Measurements from ENCODE around the gene NUDT12.

Gene NUDT12

GRCh38 chr5:103539376-103540330, 22.9 kb downstream of the NUDT12 start:
- Histone ChIP-seq H3K4me3 (ENCODE audit: low read length) (no peak overlapping the region), H3K4me1 (ENCODE audit: control insufficient read depth, insufficient read depth, low read length) (peaks cover 16% of the 10 kb centered on the region), H3K27me3 (ENCODE audit: control insufficient read depth, insufficient read depth, low read length) (no peaks in the 10 kb centered on the region), H3K9ac (ENCODE audit: low read depth, low read length) (no peak overlapping the region), H3K36me3 (ENCODE audit: insufficient read depth, low read length) (no peaks in the 10 kb centered on the region), H3K4me2 (ENCODE audit: low read length) (no peak overlapping the region), H3K9me3 (replicated peaks; ENCODE audit: low read length) (no peaks in the 10 kb centered on the region)

- no peaks in the 10 kb centered on the region for H3K27me3 ChIP-seq (ENCODE audit: control insufficient read depth, insufficient read depth, low read length)
- H3K36me3 ChIP-seq (ENCODE audit: insufficient read depth, low read length), result no peaks in the 10 kb centered on the region
- H3K9ac ChIP-seq (ENCODE audit: low read depth, low read length), result no peak overlapping the region
- no peaks in the 10 kb centered on the region for H3K9me3 ChIP-seq (replicated peaks; ENCODE audit: low read length)
- H3K4me1 ChIP-seq (ENCODE audit: control insufficient read depth, insufficient read depth, low read length), result peaks cover 18% of the 10 kb centered on the region
- H3K4me3 ChIP-seq (ENCODE audit: low read length), result no peak overlapping the region
- H3K4me2 ChIP-seq (ENCODE audit: low read length), result no peak overlapping the region
Observed at GRCh38 chr5:103532086-103532734, 30.4 kb downstream of the NUDT12 start.

DNA sequence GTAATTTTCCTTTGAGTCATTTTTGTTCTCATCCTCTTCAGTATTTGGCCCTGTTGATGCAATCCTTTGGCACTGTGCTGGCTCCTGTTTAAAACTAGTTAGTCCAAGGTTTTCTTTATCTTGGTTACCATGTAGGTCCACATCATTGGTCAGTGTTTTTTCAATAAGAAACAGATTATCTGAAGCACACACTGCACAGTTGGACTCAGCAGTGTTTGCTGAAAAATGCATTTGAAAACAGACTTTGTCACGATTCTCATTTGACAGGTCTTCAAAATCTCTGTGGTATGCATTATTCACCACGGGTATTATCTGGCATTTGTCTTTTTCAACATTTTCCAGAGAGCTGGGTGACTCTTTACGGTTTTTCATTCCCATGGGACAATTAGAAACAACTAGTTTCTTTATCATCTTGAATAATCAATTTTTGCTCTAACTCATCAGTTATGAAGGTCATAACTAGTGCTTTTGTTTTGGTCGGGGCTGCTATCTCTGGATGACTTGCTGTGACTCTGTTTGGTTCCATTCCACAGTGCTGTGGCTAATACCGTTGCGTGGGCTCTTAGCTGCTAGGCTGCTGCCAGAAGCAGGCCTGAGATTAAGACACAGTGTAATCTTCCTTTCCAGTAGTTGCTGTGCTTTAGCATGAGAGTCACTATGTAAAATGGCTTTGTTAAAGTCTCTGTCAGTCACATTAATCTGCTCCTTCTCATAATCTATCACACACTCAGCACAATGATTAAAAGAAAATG, 36.2 kb downstream of the NUDT12 start:
- no peaks in the 10 kb centered on the region for H3K9me3 ChIP-seq (replicated peaks; ENCODE audit: low read length)
- no peaks in the 10 kb centered on the region for H3K27me3 ChIP-seq (ENCODE audit: control insufficient read depth, insufficient read depth, low read length)
- no peaks in the 10 kb centered on the region for H3K36me3 ChIP-seq (ENCODE audit: insufficient read depth, low read length)
- H3K4me1 ChIP-seq (ENCODE audit: control insufficient read depth, insufficient read depth, low read length), result peaks cover 53% of the 10 kb centered on the region
- peak overlapping the region; percentile 62 for H3K4me2 ChIP-seq (ENCODE audit: low read length)
- H3K4me3 ChIP-seq (ENCODE audit: low read length), result peak overlapping the region; percentile 2
- peak overlapping the region; percentile 55 for H3K9ac ChIP-seq (ENCODE audit: low read depth, low read length)

GRCh38 chr5:103525361-103525760, 37.2 kb downstream of the NUDT12 start:
- Histone ChIP-seq H3K4me2 (ENCODE audit: low read length) (peak overlapping the region; percentile 62), H3K4me3 (ENCODE audit: low read length) (no peak overlapping the region), H3K9ac (ENCODE audit: low read depth, low read length) (peak overlapping the region; percentile 39), H3K27me3 (ENCODE audit: control insufficient read depth, insufficient read depth, low read length) (no peaks in the 10 kb centered on the region), H3K4me1 (ENCODE audit: control insufficient read depth, insufficient read depth, low read length) (peaks cover 53% of the 10 kb centered on the region), H3K9me3 (replicated peaks; ENCODE audit: low read length) (no peaks in the 10 kb centered on the region), H3K36me3 (ENCODE audit: insufficient read depth, low read length) (no peaks in the 10 kb centered on the region)

DNA sequence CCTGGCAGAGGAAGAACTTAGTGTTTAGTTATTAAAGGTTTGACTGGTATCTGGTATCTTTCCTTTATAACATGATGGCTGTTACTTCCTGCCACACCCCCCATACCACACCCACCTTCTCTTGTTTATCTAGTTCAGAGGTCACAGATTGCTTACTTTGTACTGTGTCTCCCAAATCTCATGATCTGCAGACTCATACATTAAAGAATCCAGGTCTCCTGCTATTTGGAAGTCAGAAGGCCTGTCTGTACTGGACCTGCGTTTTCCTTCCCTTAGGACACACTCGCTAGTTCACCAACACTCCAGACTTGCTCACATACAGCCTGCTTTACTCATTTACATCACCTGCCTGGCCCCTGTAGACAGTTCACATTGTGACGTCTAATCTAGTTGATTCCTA, 39.3 kb downstream of the NUDT12 start:
- Histone ChIP-seq H3K27me3 (ENCODE audit: control insufficient read depth, insufficient read depth, low read length) (no peaks in the 10 kb centered on the region), H3K4me1 (ENCODE audit: control insufficient read depth, insufficient read depth, low read length) (peaks cover 53% of the 10 kb centered on the region), H3K36me3 (ENCODE audit: insufficient read depth, low read length) (no peaks in the 10 kb centered on the region), H3K9me3 (replicated peaks; ENCODE audit: low read length) (no peaks in the 10 kb centered on the region), H3K4me3 (ENCODE audit: low read length) (no peak overlapping the region), H3K4me2 (ENCODE audit: low read length) (peak overlapping the region; percentile 4), H3K9ac (ENCODE audit: low read depth, low read length) (no peak overlapping the region)

- H3K9ac ChIP-seq (ENCODE audit: low read depth, low read length), result no peak overlapping the region
- no peaks in the 10 kb centered on the region for H3K9me3 ChIP-seq (replicated peaks; ENCODE audit: low read length)
- no peak overlapping the region for H3K4me2 ChIP-seq (ENCODE audit: low read length)
- H3K4me3 ChIP-seq (ENCODE audit: low read length), result no peak overlapping the region
- no peaks in the 10 kb centered on the region for H3K27me3 ChIP-seq (ENCODE audit: control insufficient read depth, insufficient read depth, low read length)
- no peaks in the 10 kb centered on the region for H3K36me3 ChIP-seq (ENCODE audit: insufficient read depth, low read length)
- peaks cover 46% of the 10 kb centered on the region for H3K4me1 ChIP-seq (ENCODE audit: control insufficient read depth, insufficient read depth, low read length)
Observed at GRCh38 chr5:103522586-103522985, 40.0 kb downstream of the NUDT12 start.

DNA sequence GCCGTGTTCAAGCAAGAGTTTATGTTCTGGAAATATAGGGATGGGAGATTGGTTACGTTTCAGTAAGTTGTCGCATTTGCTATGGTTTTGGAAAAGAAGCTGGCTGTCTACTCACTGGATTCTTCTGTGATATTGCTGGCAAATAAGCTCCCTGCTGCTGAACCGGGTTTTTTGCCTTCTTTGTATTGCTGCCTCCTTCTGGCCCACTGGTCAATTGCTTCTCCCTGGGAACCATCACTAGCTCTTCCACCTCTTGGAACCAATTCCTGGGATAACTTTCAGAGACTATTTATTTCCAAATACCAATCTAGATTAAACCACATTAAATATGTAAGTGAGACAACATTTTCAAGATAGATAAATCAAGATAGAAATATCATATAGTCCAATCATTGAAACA, 43.0 kb downstream of the NUDT12 start:
- Histone ChIP-seq H3K27me3 (ENCODE audit: control insufficient read depth, insufficient read depth, low read length) (no peaks in the 10 kb centered on the region), H3K9ac (ENCODE audit: low read depth, low read length) (no peak overlapping the region)

GRCh38 chr5:103514371-103514770, 48.2 kb downstream of the NUDT12 start:
- Histone ChIP-seq H3K4me3 (ENCODE audit: low read length) (no peak overlapping the region), H3K4me1 (ENCODE audit: control insufficient read depth, insufficient read depth, low read length) (peaks cover 22% of the 10 kb centered on the region), H3K4me2 (ENCODE audit: low read length) (no peak overlapping the region), H3K9me3 (replicated peaks; ENCODE audit: low read length) (no peaks in the 10 kb centered on the region), H3K9ac (ENCODE audit: low read depth, low read length) (no peak overlapping the region), H3K36me3 (ENCODE audit: insufficient read depth, low read length) (no peaks in the 10 kb centered on the region), H3K27me3 (ENCODE audit: control insufficient read depth, insufficient read depth, low read length) (no peaks in the 10 kb centered on the region)

More for the DNA sequence above, 43.0 kb downstream of the NUDT12 start:
- Histone ChIP-seq H3K4me2 (ENCODE audit: low read length) (no peak overlapping the region), H3K36me3 (ENCODE audit: insufficient read depth, low read length) (no peaks in the 10 kb centered on the region), H3K4me3 (ENCODE audit: low read length) (no peak overlapping the region), H3K4me1 (ENCODE audit: control insufficient read depth, insufficient read depth, low read length) (peaks cover 18% of the 10 kb centered on the region), H3K9me3 (replicated peaks; ENCODE audit: low read length) (no peaks in the 10 kb centered on the region)

GRCh38 chr5:103513701-103514100, 48.9 kb downstream of the NUDT12 start:
- Histone ChIP-seq H3K4me1 (ENCODE audit: control insufficient read depth, insufficient read depth, low read length) (peaks cover 22% of the 10 kb centered on the region), H3K9ac (ENCODE audit: low read depth, low read length) (no peak overlapping the region), H3K4me2 (ENCODE audit: low read length) (no peak overlapping the region), H3K4me3 (ENCODE audit: low read length) (no peak overlapping the region), H3K27me3 (ENCODE audit: control insufficient read depth, insufficient read depth, low read length) (no peaks in the 10 kb centered on the region), H3K9me3 (replicated peaks; ENCODE audit: low read length) (no peaks in the 10 kb centered on the region), H3K36me3 (ENCODE audit: insufficient read depth, low read length) (no peaks in the 10 kb centered on the region)

- Histone ChIP-seq H3K9ac (ENCODE audit: low read depth, low read length) (no peak overlapping the region), H3K4me2 (ENCODE audit: low read length) (no peak overlapping the region), H3K36me3 (ENCODE audit: insufficient read depth, low read length) (no peaks in the 10 kb centered on the region), H3K27me3 (ENCODE audit: control insufficient read depth, insufficient read depth, low read length) (no peaks in the 10 kb centered on the region), H3K4me3 (ENCODE audit: low read length) (no peak overlapping the region), H3K9me3 (replicated peaks; ENCODE audit: low read length) (no peaks in the 10 kb centered on the region), H3K4me1 (ENCODE audit: control insufficient read depth, insufficient read depth, low read length) (peaks cover 22% of the 10 kb centered on the region)
Observed at GRCh38 chr5:103512500-103512899, 50.1 kb downstream of the NUDT12 start.

- peaks cover 22% of the 10 kb centered on the region for H3K4me1 ChIP-seq (ENCODE audit: control insufficient read depth, insufficient read depth, low read length)
- H3K27me3 ChIP-seq (ENCODE audit: control insufficient read depth, insufficient read depth, low read length), result no peaks in the 10 kb centered on the region
- no peak overlapping the region for H3K4me3 ChIP-seq (ENCODE audit: low read length)
- peaks cover 3% of the 10 kb centered on the region for H3K9me3 ChIP-seq (replicated peaks; ENCODE audit: low read length)
- H3K9ac ChIP-seq (ENCODE audit: low read depth, low read length), result no peak overlapping the region
- H3K36me3 ChIP-seq (ENCODE audit: insufficient read depth, low read length), result no peaks in the 10 kb centered on the region
- peak overlapping the region; percentile 8 for H3K4me2 ChIP-seq (ENCODE audit: low read length)
Observed at GRCh38 chr5:103511554-103511885, 51.1 kb downstream of the NUDT12 start.

Measured in skeletal muscle satellite cell (primary cell).